GM23338 (cell line): ENCODE measurements around the gene OR2F2. TPM values are rescaled to one million over a fixed set of nuclear protein-coding genes. Genes with fewer than 3 reads are reported as not detected.

Source experiments
- ATAC-seq: fragments of 200-7000 bp; cut with Tn5 transposase; 3 replicates; pipeline ENCODE4 v1.9.1; 2020
- DNase-seq: peaks from one replicate; pipeline ENCODE4 v3.0.0-alpha.2; 2015; ENCODE audit warnings: low spot score
- H2AFZ ChIP-seq: fragments of 200-600 bp; sonication (generic); 2 replicates; pipeline ENCODE4 v1.8.0; 2016; ENCODE audit warnings: antibody characterized with exemption, mild to moderate bottlenecking, moderate library complexity
- H3F3A ChIP-seq: fragments of 200-600 bp; sonication (generic); replicated peaks from 2 replicates; pipeline ENCODE4 v1.8.0; 2017; ENCODE audit warnings: antibody characterized with exemption, mixed run types, low read depth
- H3K27ac ChIP-seq: fragments of 200-600 bp; sonication (generic); 2 replicates; pipeline ENCODE4 v1.6.1; 2016; ENCODE audit warnings: low read depth
- H3K27me3 ChIP-seq: fragments of 200-600 bp; sonication (generic); 2 replicates; pipeline ENCODE4 v1.8.0; 2016; ENCODE audit warnings: mild to moderate bottlenecking, mixed run types, moderate library complexity; ENCODE audit not compliant: insufficient read depth
- H3K36me3 ChIP-seq: fragments of 200-600 bp; sonication (generic); 2 replicates; pipeline ENCODE4 v1.8.0; 2016; ENCODE audit warnings: mild to moderate bottlenecking; ENCODE audit not compliant: insufficient read depth
- H3K4me1 ChIP-seq: fragments of 200-600 bp; sonication (generic); 2 replicates; pipeline ENCODE4 v1.8.0; 2016; ENCODE audit warnings: mild to moderate bottlenecking, moderate library complexity; ENCODE audit not compliant: insufficient read depth
- H3K4me2 ChIP-seq: fragments of 200-600 bp; sonication (generic); 2 replicates; pipeline ENCODE4 v1.7.1; 2017; ENCODE audit warnings: mixed run types
- H3K4me3 ChIP-seq: fragments of 200-600 bp; sonication (generic); 2 replicates; pipeline ENCODE4 v1.6.1; 2016; ENCODE audit warnings: mixed run types
- H3K79me2 ChIP-seq: fragments of 200-600 bp; sonication (generic); replicated peaks from 2 replicates; pipeline ENCODE4 v1.8.0; 2017; ENCODE audit warnings: mild to moderate bottlenecking; ENCODE audit not compliant: insufficient read depth
- H3K9me2 ChIP-seq: fragments of 200-600 bp; sonication (generic); 2 replicates; pipeline ENCODE4 v1.8.0; 2017; ENCODE audit not compliant: insufficient read depth
- H4K20me1 ChIP-seq: fragments of 200-600 bp; sonication (generic); replicated peaks from 2 replicates; pipeline ENCODE4 v1.8.0; 2017; ENCODE audit warnings: mild to moderate bottlenecking; ENCODE audit not compliant: insufficient read depth
- H3K27ac Mint-ChIP-seq: 2 replicates; pipeline ENCODE4 v1.8.0; 2020; ENCODE audit warnings: inconsistent platforms, mild to moderate bottlenecking, moderate library complexity, mixed read lengths
- H3K27me3 Mint-ChIP-seq: 3 replicates; pipeline ENCODE4 v1.8.0; 2022; ENCODE audit warnings: low read depth, mild to moderate bottlenecking, moderate library complexity, mixed read lengths, inconsistent platforms; ENCODE audit not compliant: insufficient read depth, poor library complexity
- H3K36me3 Mint-ChIP-seq: 3 replicates; pipeline ENCODE4 v1.8.0; 2021; ENCODE audit warnings: low read depth, mild to moderate bottlenecking, inconsistent platforms, moderate library complexity, mixed read lengths
- H3K4me1 Mint-ChIP-seq: 3 replicates; pipeline ENCODE4 v1.8.0; 2020; ENCODE audit warnings: mild to moderate bottlenecking, inconsistent platforms, mixed read lengths
- H3K4me3 Mint-ChIP-seq: 3 replicates; pipeline ENCODE4 v1.8.0; 2021; ENCODE audit warnings: moderate library complexity, mild to moderate bottlenecking, inconsistent platforms, mixed read lengths
- H3K9me3 Mint-ChIP-seq: 3 replicates; pipeline ENCODE4 v1.8.0; 2020; ENCODE audit warnings: moderate library complexity, mild to moderate bottlenecking, inconsistent platforms, mixed read lengths
- CREB1 ChIP-seq: fragments of 250-450 bp; sonication (Bioruptor Pico); IDR thresholded peaks from 2 replicates; pipeline ENCODE4 v1.5.0; 2020; ENCODE audit warnings: low read depth, mild to moderate bottlenecking, moderate library complexity
- CTCF ChIP-seq, 2 experiments: fragments of 200-600 bp in 1 of 2; sonication (generic) in 1 of 2; conservative IDR thresholded peaks; 2 replicates each; pipeline versions ENCODE4 v1.5.1 to v1.6.1; 2016 to 2017; ENCODE audit warnings: antibody characterized with exemption in 2 of 2, low read depth in 2 of 2, mild to moderate bottlenecking in 2 of 2, moderate library complexity in 1 of 2
- EZH2 ChIP-seq: fragments of 200-600 bp; sonication (generic); IDR thresholded peaks from one replicate; pipeline ENCODE4 v1.8.0; 2017; ENCODE audit warnings: antibody characterized with exemption, mild to moderate bottlenecking, low read depth; ENCODE audit not compliant: unreplicated experiment
- EZH2phosphoT487 ChIP-seq: fragments of 200-600 bp; sonication (generic); IDR thresholded peaks from one replicate; pipeline ENCODE4 v1.8.1; 2018; ENCODE audit warnings: antibody characterized with exemption; ENCODE audit not compliant: unreplicated experiment
- JUNB ChIP-seq: IDR thresholded peaks from one replicate; pipeline ENCODE4 v1.6.1; 2016; ENCODE audit warnings: antibody characterized with exemption; ENCODE audit not compliant: unreplicated experiment
- NANOG ChIP-seq: IDR thresholded peaks from 2 replicates; pipeline ENCODE4 v1.6.1; 2016; ENCODE audit warnings: antibody characterized with exemption, borderline replicate concordance
- POLR2AphosphoS5 ChIP-seq: IDR thresholded peaks from 2 replicates; pipeline ENCODE4 v1.6.1; 2016; ENCODE audit warnings: antibody characterized with exemption, low read depth
- REST ChIP-seq: IDR thresholded peaks from one replicate; pipeline ENCODE4 v1.6.1; 2018; ENCODE audit warnings: antibody characterized with exemption; ENCODE audit not compliant: unreplicated experiment
- STAT1 ChIP-seq: IDR thresholded peaks from one replicate; pipeline ENCODE4 v1.6.1; 2016; ENCODE audit warnings: antibody characterized with exemption; ENCODE audit not compliant: unreplicated experiment
- ZNF114 ChIP-seq: fragments of 250-450 bp; sonication (Bioruptor Pico); IDR thresholded peaks from 2 replicates; pipeline ENCODE4 v1.5.0; 2020; ENCODE audit warnings: mild to moderate bottlenecking, moderate library complexity
- ZNF331 ChIP-seq: fragments of 250-450 bp; sonication (Bioruptor Pico); IDR thresholded peaks from 2 replicates; pipeline ENCODE4 v1.5.0; 2020; ENCODE audit warnings: low read depth, mild to moderate bottlenecking, moderate library complexity
- ZNF462 ChIP-seq: fragments of 250-450 bp; sonication (Bioruptor Pico); IDR thresholded peaks from 2 replicates; pipeline ENCODE4 v1.5.0; 2020; ENCODE audit warnings: mild to moderate bottlenecking, moderate library complexity
- polyA plus RNA-seq: library from polyadenylated mRNA; unstranded; fragments of >200 nt; fragmentation: Nextera tagmentation; extraction: Ambion mirVana; gene quantifications from 2 replicates; pipeline ENCODE4 v1.2.1, GENCODE V29; 2016
- total RNA-seq: library from RNA; depleted of rRNA; stranded (reverse); fragments of >200 nt; shearing (Covaris generic); gene quantifications from 2 replicates; pipeline ENCODE4 v1.2.3, GENCODE V29; 2014

The OR2F2 gene
- total and polyA plus RNA-seq, 2 experiments from 2014 or later: not detected

GRCh38 chr7:143924851-143925250 lies 10.2 kb upstream of the OR2F2 start:
- Histone ChIP-seq H4K20me1 (no peaks in the 10 kb centered on the region), H3K79me2 (no peaks in the 10 kb centered on the region), H3K4me3 (no peak overlapping the region), H3F3A (no peaks in the 10 kb centered on the region), H2AFZ (peak overlapping the region; percentile 44; the same call in 1 of the 2 replicates), H3K4me2 (no peak overlapping the region), H3K27ac (no peak overlapping the region), H3K36me3 (no peaks in the 10 kb centered on the region), H3K4me1 (no peaks in the 10 kb centered on the region), H3K27me3 (no peaks in the 10 kb centered on the region), H3K9me2 (no peaks in the 10 kb centered on the region)
- no peak overlapping the region for H3K27ac Mint-ChIP-seq
- ATAC-seq (no peak; the same call in 2 of the 3 replicates), DNase-seq (no peak)
- no peaks in the 10 kb centered on the region for H3K36me3 Mint-ChIP-seq
- no peaks in the 10 kb centered on the region for H3K27me3 Mint-ChIP-seq
- TF ChIP-seq EZH2phosphoT487 (no peak), ZNF462 (CRISPR knock-in tag) (no peak), NANOG (no peak), JUNB (no peak), CREB1 (CRISPR knock-in tag) (no peak), ZNF331 (CRISPR knock-in tag) (no peak), REST (no peak), ZNF114 (no peak), CTCF (conservative IDR thresholded peaks at IDR 0.05; ENCODE audit: low read depth in 2 of 2) (no peak), EZH2 (no peak), STAT1 (no peak), POLR2AphosphoS5 (no peak)
- no peak overlapping the region for H3K4me3 Mint-ChIP-seq
- H3K4me1 Mint-ChIP-seq: no peaks in the 10 kb centered on the region
- H3K9me3 Mint-ChIP-seq: no peaks in the 10 kb centered on the region
